Neural progenitor cell (in vitro differentiated cells): ENCODE measurements around the gene HYDIN. TPM values are rescaled to one million over a fixed set of nuclear protein-coding genes. Genes with fewer than 3 reads are reported as not detected.

Source experiments
- DNase-seq: peaks from one replicate; pipeline ENCODE4 v3.0.0-alpha.2; 2016; ENCODE audit warnings: low spot score
- H2AFZ ChIP-seq: fragments of 200-600 bp; sonication (generic); replicated peaks from 2 replicates; pipeline ENCODE4 v1.6.1; 2016; ENCODE audit warnings: antibody characterized with exemption
- H3F3A ChIP-seq: fragments of 200-600 bp; sonication (generic); 2 replicates; pipeline ENCODE4 v1.6.1; 2016; ENCODE audit warnings: antibody characterized with exemption, low read depth
- H3K27ac ChIP-seq: fragments of 200-600 bp; sonication (generic); 2 replicates; pipeline ENCODE4 v1.5.1; 2016; ENCODE audit warnings: mild to moderate bottlenecking
- H3K27me3 ChIP-seq: fragments of 200-600 bp; sonication (generic); 2 replicates; pipeline ENCODE4 v1.6.1; 2016; ENCODE audit warnings: mild to moderate bottlenecking, moderate library complexity
- H3K36me3 ChIP-seq: fragments of 200-600 bp; sonication (generic); 2 replicates; pipeline ENCODE4 v1.5.1; 2016
- H3K4me1 ChIP-seq: fragments of 200-600 bp; sonication (generic); 2 replicates; pipeline ENCODE4 v1.6.1; 2016; ENCODE audit warnings: mixed run types
- H3K4me2 ChIP-seq: fragments of 200-600 bp; sonication (generic); 2 replicates; pipeline ENCODE4 v1.6.1; 2016
- H3K4me3 ChIP-seq: fragments of 200-600 bp; sonication (generic); 2 replicates; pipeline ENCODE4 v1.5.1; 2016
- H3K79me2 ChIP-seq: fragments of 200-600 bp; sonication (generic); 2 replicates; pipeline ENCODE4 v1.6.1; 2016; ENCODE audit warnings: low read depth
- H3K9ac ChIP-seq: fragments of 200-600 bp; sonication (generic); 2 replicates; pipeline ENCODE4 v1.6.1; 2016
- H3K9me3 ChIP-seq: fragments of 200-600 bp; sonication (generic); 2 replicates; pipeline ENCODE4 v1.5.1; 2016; ENCODE audit warnings: low read depth
- H4K20me1 ChIP-seq: fragments of 200-600 bp; sonication (generic); 2 replicates; pipeline ENCODE4 v1.6.1; 2016; ENCODE audit warnings: low read depth
- H3K27ac Mint-ChIP-seq: 3 replicates; pipeline ENCODE4 v1.8.0; 2021; ENCODE audit warnings: mixed read lengths
- H3K27me3 Mint-ChIP-seq: 2 replicates; pipeline ENCODE4 v1.8.0; 2022; ENCODE audit warnings: low read depth, mild to moderate bottlenecking, inconsistent platforms, moderate library complexity, mixed read lengths; ENCODE audit not compliant: insufficient read depth
- H3K36me3 Mint-ChIP-seq: 3 replicates; pipeline ENCODE4 v1.8.0; 2021; ENCODE audit warnings: mixed read lengths
- H3K4me1 Mint-ChIP-seq: 3 replicates; pipeline ENCODE4 v1.8.0; 2021; ENCODE audit warnings: mixed read lengths
- H3K4me3 Mint-ChIP-seq: 3 replicates; pipeline ENCODE4 v1.8.0; 2021; ENCODE audit warnings: mild to moderate bottlenecking, moderate library complexity, mixed read lengths
- H3K9me3 Mint-ChIP-seq: 3 replicates; pipeline ENCODE4 v1.8.0; 2020; ENCODE audit warnings: mixed read lengths
- EZH2 ChIP-seq: fragments of 200-600 bp; sonication (generic); IDR thresholded peaks from 2 replicates; pipeline ENCODE4 v1.6.1; 2017; ENCODE audit warnings: antibody characterized with exemption, mild to moderate bottlenecking, moderate library complexity
- EZH2phosphoT487 ChIP-seq: fragments of 200-600 bp; sonication (generic); IDR thresholded peaks from 2 replicates; pipeline ENCODE4 v1.6.1; 2017; ENCODE audit warnings: antibody characterized with exemption
- total RNA-seq: library from RNA; depleted of rRNA; stranded (reverse); fragments of >200 nt; gene quantifications from 2 replicates; pipeline ENCODE4 v1.2.3, GENCODE V29; 2015; ENCODE audit warnings: low replicate concordance
- TF ChIP-seq, protein P1 (sequence below): fragments of 200-600 bp; sonication (generic); IDR thresholded peaks from 2 replicates; pipeline ENCODE4 v1.5.1; 2017; ENCODE audit warnings: antibody characterized with exemption, mild to moderate bottlenecking

HYDIN gene
- total RNA-seq, 1 donor from 2014 or later = 4.0 TPM

DNA sequence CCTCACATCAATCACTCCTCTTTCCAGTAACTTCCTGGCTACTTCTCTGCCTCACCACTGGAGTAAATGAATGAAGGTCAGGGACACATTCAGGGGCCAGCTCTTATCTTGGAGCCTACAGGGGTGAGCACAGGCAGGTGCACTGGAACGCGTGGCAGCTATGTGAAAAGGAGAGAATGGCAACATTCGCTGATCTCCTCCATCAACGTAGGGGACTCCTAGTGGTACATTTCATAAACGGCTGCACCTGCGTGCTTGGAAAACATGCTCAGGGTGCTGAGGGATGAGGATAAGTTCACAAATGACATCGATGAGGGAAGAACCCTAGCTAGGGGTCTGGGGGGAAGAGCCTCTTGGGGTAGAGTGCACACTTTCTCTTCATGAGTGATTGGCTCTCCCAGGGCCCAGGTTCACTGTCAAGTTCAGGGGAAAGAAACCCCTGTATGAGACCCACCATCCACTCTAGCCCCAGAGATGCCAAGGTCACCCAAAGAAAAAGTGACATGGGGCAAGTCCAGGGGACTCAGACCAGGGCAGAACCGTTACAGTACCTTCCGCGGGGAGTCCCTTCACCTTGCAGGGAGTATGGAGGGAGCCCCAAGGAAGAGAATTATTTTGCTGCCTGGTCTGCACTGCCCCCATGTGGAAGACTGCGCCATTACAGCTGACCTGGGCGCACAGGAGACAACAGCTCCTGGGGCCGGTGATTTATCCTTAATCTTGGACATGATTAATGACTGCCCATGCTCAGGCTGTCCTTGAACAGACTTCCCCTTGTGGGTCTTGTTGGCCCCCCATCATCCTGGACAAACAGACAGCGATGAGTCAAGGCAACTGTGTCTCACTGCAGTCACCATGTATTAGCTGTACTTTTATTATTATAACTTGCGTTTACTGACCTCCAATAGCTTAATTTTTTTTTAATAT is 459.6 kb downstream of the HYDIN start:
- DNase-seq = peak; percentile 64
- H3K27ac Mint-ChIP-seq = no peak overlapping the region
- H3K9me3 ChIP-seq = no peaks in the 10 kb centered on the region
- H3K27me3 Mint-ChIP-seq = peaks cover 5% of the 10 kb centered on the region
- H4K20me1 ChIP-seq = peaks cover 7% of the 10 kb centered on the region
- H3K9ac ChIP-seq = no peak overlapping the region
- no peak overlapping the region for H3K27ac ChIP-seq
- TF ChIP-seq, protein P1, sequence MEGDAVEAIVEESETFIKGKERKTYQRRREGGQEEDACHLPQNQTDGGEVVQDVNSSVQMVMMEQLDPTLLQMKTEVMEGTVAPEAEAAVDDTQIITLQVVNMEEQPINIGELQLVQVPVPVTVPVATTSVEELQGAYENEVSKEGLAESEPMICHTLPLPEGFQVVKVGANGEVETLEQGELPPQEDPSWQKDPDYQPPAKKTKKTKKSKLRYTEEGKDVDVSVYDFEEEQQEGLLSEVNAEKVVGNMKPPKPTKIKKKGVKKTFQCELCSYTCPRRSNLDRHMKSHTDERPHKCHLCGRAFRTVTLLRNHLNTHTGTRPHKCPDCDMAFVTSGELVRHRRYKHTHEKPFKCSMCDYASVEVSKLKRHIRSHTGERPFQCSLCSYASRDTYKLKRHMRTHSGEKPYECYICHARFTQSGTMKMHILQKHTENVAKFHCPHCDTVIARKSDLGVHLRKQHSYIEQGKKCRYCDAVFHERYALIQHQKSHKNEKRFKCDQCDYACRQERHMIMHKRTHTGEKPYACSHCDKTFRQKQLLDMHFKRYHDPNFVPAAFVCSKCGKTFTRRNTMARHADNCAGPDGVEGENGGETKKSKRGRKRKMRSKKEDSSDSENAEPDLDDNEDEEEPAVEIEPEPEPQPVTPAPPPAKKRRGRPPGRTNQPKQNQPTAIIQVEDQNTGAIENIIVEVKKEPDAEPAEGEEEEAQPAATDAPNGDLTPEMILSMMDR = peak; percentile 90
- TF ChIP-seq EZH2phosphoT487 = no peak
- H3K4me2 ChIP-seq = no peak overlapping the region
- no peaks in the 10 kb centered on the region for H3K79me2 ChIP-seq
- no peaks in the 10 kb centered on the region for H3K9me3 Mint-ChIP-seq
- H3K4me3 Mint-ChIP-seq = no peak overlapping the region
- peaks cover 3% of the 10 kb centered on the region for H3K4me1 Mint-ChIP-seq
- H3K27me3 ChIP-seq = no peaks in the 10 kb centered on the region
- no peaks in the 10 kb centered on the region for H3K36me3 ChIP-seq
- H2AFZ ChIP-seq = no peak overlapping the region
- no peaks in the 10 kb centered on the region for H3F3A ChIP-seq
- no peak overlapping the region for H3K4me3 ChIP-seq
- no peaks in the 10 kb centered on the region for H3K4me1 ChIP-seq
- H3K36me3 Mint-ChIP-seq = peaks cover 8% of the 10 kb centered on the region

DNA sequence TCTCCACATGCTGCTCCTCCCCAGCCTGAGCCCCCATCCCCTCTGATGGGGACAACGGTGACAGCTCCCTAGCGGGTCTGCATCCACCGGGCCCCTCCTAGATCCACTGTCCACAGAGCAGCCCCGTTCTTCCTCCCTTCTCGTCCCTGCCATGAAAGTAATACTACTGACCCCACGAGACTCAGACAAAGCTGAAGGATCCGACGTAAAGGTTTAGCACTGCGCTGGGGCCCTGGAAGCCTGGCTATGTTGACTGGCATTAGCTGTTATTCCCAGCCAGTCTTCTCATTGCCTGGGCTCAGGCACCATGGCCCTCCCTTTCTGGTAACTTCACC is 460.3 kb downstream of the HYDIN start:
- TF ChIP-seq EZH2phosphoT487 (no peak), EZH2 (no peak)
- TF ChIP-seq, protein P1 = no peak
- Histone ChIP-seq H3K9me3 (no peaks in the 10 kb centered on the region), H3K36me3 (no peaks in the 10 kb centered on the region), H3F3A (no peaks in the 10 kb centered on the region), H3K27me3 (no peaks in the 10 kb centered on the region), H3K27ac (no peak overlapping the region), H3K79me2 (no peaks in the 10 kb centered on the region), H2AFZ (no peak overlapping the region), H3K4me3 (no peak overlapping the region), H3K4me2 (no peak overlapping the region), H3K9ac (no peak overlapping the region), H3K4me1 (no peaks in the 10 kb centered on the region), H4K20me1 (peaks cover 7% of the 10 kb centered on the region)
- DNase-seq = no peak
- Mint-ChIP-seq H3K4me3 (no peak overlapping the region), H3K4me1 (peaks cover 3% of the 10 kb centered on the region), H3K36me3 (peaks cover 8% of the 10 kb centered on the region), H3K27ac (no peak overlapping the region), H3K9me3 (no peaks in the 10 kb centered on the region), H3K27me3 (peaks cover 5% of the 10 kb centered on the region)

DNA sequence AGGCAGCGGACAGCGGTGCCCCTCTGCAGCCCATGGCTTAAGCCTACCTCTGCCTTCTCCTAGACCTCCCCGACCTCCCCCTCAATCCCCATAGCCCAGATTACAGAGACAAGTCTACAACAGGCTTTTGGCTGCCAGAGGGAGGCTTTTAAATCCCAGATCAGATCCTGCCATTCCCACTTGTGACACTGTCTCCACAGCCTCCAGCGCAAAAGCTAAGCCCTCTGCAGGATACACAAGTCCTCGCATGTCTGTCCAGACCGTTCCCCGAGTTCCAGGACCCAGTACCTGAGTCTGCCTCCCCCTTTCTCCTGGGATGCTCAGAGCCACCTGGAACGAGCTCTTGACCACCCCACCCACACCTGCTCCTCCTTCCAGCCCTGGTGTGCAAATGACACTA is 460.8 kb downstream of the HYDIN start:
- Histone ChIP-seq H3K27me3 (no peaks in the 10 kb centered on the region), H3K9ac (no peak overlapping the region), H3K79me2 (no peaks in the 10 kb centered on the region), H3F3A (no peaks in the 10 kb centered on the region), H2AFZ (no peak overlapping the region), H3K4me1 (no peaks in the 10 kb centered on the region), H3K4me3 (no peak overlapping the region), H3K4me2 (no peak overlapping the region), H3K27ac (no peak overlapping the region), H3K9me3 (no peaks in the 10 kb centered on the region), H3K36me3 (no peaks in the 10 kb centered on the region), H4K20me1 (peaks cover 7% of the 10 kb centered on the region)
- Mint-ChIP-seq H3K36me3 (peaks cover 8% of the 10 kb centered on the region), H3K9me3 (no peaks in the 10 kb centered on the region), H3K27me3 (peaks cover 5% of the 10 kb centered on the region), H3K27ac (no peak overlapping the region), H3K4me1 (peaks cover 3% of the 10 kb centered on the region), H3K4me3 (peak overlapping the region; percentile 24)
- no peak for DNase-seq
- TF ChIP-seq EZH2 = no peak
- TF ChIP-seq EZH2phosphoT487 = no peak
- TF ChIP-seq, protein P1 = no peak
